Fibroblast of skin of left quadriceps (primary cell): Measurements from ENCODE around the gene RAB3IL1.
A peak's percentile ranks its signal among the peaks of the same experiment; 100 is the strongest.

ENCODE experiments used
- DNase-seq, 2 experiments: peaks; one replicate each; pipeline ENCODE4 v3.0.0-alpha.2; 2013; ENCODE audit warnings: low read depth in 2 of 2

RAB3IL1 gene

DNA sequence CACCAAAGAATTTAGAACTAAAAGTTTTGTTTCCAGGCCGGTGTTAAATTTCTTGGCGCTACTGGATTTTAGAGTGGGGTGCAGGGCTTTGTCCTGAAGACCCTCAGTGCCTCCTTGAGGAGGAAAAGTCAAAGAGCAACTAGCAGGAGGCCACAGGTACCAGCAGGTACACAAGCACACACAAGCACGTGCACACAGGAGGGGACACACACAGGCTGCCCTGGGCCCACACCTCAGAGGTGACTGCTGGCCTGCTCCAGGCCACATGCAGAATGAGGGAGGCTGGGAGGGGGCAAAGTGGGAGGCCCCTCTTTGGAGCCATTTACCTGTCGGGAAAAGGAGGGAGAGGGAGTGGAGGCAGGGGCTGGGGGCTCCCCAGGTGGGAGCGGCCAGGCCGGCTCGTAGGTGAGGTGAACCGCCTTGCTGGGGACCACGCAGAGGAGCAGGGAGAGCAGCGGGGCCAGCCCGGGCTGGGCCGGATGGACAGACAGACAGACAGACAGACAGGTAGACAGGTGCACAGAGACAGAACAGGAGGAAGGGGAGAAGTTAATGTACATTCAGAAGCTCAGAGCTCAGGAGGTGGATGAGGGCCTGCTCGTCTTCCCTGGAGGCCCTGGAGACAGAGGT is 12.2 kb downstream of the RAB3IL1 start:
- DNase-seq = no peak

DNA sequence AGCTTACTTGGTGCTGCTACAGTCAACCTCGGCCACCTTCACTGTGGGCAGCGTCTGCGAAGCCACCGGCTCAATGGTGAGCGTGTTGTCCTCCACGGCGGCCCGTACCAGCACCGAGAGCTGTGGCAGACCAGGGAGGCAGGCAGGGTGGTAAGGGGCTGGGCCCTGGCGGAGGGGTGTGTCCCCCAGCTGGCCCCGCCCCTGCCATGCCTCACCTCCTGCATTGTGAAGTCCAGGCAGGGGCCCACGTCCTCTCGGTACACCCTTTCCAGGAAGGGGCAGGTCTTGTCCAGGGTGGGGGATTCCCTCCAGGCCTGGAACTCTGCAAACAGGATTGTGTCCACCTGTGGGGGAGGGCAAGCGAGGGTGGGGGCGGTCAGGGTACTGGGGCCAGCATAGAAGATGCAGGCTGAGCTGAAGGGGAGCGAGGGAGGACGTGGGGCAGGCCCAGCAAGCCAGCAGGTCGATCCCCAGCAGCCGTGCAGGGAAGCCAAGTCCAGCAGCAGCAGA is 12.8 kb downstream of the RAB3IL1 start:
- no peak for DNase-seq

DNA sequence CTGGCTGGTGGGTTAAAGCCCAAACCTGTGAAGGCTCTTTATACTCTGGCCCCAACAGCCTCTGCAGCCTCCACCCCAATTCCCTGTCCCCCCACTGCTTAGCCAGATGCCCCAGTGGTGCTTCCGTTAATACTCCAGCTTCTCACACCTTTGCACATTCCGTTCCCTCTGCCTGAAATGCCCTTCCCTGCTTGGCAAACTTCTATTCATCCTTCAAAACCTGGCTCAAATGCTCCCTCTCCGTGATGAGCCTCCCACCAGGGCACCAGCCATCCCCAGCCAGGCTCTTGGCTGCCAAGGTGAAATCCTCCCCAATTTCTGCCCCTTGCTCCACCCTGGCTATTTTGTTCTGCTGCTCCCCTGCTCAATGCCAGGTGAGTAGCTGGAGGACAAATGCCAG is 13.5 kb downstream of the RAB3IL1 start:
- no peak for DNase-seq

DNA sequence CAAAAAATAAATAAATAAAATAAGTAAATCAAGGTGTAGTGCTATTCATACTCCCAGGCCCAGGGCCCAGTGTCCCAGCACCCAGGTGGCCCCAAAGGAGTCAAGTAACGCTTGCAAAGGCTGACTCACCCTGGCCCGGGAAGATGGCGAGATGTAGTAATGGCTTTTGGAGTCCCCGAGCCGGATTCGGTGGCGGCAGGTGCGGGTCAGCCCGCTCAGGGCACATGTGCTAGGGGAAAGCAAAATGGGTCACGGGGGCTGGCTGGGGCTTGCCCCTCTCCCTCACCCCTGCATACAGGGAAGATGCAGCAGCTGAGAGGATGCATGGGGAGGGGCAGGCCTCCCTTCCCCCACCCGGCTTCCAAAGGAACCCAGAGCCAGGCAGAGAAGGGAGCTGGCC is 15.1 kb downstream of the RAB3IL1 start:
- no peak for DNase-seq

DNA sequence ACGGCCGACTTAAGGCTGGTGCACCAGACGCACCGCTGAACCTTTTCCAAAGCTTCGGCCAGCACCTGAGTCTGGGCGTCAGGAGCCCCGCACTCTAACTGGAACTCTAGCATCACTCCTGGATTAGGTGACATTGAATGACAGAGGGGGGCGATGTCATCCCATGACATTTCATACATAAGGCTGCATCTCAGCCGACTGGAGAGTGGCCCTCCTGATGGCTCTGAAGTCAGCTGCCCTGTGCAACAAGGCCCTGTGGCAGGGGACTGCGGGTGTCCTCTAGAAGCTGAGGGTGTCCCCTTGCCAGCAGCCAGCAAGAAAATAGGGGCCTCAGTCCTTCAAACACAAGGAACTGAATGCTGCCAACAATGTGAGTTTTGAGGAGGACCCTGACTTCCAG is 16.0 kb downstream of the RAB3IL1 start:
- DNase-seq = no peak

DNA sequence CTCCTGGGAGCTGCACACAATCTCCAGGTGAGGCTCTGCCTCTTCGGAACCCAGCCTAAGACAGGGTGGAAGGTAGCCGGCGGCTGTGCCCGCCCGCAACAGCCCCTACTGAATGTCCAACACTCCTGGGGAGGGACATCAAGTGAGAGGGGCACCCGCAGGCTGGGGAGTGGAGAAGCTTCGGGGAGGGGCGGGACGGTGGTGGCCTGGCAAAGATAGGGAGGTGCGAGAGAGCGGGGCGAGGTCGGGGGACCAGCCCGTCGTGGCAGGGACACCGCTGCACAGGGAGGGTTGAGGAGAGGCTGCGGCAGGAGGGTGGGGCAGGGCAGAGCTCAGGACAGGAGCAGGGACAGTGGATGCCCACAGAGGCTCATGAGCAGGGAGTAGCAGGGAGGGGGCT is 17.1 kb downstream of the RAB3IL1 start:
- DNase-seq = no peak

DNA sequence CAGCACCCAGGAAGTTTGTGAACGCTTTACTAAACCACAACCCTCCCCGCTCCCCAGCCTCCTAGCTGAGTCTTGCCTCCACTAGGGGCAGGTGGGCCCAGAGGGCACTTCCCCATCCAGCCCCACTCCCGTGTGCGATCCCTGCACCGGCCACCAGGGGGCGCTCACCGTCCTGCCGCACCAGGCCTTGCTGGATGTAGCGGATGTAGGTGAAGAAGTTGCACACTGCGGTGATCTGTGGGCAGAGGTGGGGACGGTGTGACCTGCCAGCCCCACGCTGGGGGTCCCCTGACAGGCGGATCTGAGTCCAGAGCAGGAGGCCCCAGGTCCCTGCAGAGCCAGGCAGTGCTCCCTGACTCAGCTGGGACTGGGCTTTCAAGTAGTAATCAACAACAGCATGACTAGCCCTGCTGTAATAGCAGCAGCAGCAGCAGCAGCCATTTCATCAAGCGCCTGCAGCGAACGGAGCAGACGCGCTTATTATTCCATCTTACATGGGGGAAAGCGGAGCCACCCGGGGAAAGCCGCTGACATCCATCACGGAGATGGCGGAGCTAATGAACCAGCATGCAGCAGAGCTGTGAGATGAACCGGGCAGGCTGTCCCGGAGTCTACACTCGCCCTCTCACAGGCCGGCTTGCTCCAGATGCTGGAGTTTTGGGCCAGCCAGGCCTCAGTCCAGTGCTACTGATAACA is 18.1 kb downstream of the RAB3IL1 start:
- DNase-seq = peak in 1 of 2 experiments; percentile 29

DNA sequence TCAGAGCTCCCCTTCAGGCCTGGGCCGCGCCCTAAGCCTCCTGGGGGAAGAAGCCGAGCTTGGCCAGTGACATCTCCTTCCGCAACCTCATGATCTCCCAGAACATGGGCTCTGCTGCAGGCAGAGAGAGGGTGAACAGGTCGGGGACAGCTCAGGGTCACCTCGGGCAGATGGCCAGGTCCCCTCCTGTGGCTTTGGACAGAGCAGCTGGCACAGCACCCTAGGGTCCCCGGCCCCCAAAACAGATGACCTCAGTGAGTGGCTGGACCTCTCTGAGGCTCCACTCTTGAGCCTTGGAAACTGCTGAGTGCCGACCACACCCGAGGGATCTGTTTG is 19.2 kb downstream of the RAB3IL1 start:
- no peak for DNase-seq

DNA sequence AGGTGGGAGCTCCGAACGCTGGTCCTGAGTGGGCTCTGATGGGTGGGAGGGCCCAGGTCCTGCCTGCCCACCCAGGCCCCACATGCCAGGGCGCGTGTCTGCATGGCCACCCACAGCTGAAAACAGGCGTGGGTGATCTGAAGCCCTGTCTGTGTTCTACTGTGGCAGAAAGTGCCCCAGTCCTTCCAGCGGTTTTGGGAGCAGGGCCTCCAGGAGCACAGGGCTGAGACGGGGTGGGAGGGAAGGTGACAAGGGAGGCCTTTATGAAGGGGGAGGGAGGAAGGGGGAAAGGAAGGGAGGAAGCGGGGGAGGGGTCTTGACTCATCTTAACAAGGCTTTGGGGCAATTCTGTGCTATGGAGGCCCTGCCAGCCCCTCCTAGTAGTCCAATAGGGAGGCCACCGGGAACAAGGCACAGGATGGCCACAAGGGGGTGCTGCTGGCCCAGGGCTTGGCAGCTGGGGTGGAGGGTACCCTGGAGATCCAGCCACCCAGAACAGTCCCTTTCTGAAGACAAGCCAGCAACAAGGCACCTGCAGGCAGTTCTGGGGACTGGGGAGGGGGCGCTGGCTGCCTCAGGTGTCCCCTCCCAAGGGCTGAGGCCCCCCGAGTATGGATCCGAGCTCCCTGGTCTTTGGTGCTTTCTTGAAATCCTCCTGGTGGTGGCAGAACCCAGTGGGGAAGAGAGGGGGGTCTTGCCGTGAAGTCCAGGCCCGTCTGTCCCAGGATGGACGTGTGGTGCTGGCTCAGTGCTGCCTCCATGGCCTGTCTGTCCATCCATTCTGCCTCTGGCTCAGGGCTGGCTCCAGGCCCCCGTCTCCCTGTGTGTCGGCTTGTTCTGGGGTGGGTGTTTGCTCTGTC is 19.7 kb downstream of the RAB3IL1 start:
- peak in 1 of 2 experiments; percentile 28 for DNase-seq

DNA sequence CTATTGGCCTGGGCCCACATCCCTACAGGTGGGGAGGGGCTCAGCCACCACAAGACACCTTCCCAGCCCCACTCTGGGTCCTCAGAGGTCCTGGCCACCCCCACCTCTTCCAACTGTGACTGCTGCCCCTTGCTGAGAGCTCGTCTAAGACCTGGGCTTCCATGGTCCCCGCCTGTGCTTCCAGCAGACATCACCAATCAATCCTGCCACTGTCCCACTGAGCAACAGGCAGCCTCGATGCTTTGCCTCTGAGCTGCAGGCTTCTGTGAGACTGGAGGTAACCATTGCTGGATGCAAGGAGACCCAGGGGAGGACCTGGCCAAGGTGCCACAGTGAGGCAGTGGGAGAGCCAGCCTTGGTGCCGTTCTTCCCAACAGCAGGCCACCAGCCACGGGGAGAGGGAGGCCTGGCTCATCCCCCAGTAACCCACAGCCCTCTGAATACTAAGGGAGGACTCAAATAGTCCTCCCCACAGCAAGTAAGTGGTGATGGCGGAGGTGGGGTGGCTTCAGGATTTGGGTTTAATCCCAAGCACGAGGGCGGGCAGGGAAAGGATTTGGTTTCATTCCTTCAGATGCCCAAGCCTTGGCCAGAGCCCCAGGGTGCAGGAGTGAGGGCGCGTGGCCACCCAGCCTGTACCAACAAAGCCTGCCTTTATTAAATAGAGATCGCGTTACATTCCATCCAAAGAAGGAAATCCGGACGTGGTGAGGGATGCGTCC is 20.5 kb downstream of the RAB3IL1 start:
- no peak for DNase-seq

DNA sequence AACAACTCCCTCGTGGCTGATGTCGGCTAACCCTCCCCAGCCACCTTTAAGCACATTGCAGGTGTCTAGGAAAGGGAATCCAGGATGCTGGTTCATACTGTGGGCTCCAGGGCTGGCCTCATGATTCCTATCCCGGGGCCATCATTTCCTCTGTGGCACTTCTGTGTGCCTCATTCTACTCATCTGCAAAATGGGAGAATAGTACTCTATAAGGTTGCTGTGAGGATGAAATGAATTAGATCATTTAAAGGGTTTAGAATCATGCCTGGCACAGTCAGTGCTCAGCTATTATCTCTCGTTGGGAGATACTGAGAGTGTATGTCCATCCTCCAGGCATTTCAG is 21.7 kb downstream of the RAB3IL1 start:
- DNase-seq = no peak

DNA sequence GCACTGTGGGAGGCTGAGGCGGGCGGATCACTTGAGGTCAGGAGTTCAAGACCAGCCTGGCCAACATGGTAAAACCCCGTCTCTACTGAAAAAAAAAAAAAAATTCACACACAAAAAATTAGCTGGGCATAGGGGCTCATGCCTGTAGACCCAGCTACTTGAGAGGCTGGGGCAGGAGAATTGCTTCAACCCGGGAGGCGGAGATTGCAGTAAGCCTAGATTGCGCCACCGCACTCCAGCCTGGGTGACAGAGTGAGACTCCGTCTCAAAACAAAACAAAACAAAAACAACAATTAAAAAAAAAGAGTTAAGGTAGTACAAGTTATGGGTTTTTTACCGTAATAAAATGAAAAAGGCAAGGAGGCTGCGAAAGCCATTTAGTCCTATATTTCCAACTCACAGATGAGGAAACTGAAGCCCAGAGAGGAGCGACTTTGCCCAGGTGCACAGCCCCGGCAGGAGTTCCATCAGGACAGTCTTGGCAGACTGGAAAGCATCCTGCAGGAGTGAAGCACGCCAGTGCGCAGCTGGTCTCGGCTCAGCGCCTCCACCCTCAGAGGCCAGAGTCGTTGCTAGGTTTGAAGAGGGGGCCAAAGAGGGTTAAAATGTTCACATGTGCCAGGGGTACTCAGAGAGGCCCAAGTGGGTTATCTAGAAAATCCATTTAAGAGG is 22.2 kb downstream of the RAB3IL1 start:
- no peak for DNase-seq

DNA sequence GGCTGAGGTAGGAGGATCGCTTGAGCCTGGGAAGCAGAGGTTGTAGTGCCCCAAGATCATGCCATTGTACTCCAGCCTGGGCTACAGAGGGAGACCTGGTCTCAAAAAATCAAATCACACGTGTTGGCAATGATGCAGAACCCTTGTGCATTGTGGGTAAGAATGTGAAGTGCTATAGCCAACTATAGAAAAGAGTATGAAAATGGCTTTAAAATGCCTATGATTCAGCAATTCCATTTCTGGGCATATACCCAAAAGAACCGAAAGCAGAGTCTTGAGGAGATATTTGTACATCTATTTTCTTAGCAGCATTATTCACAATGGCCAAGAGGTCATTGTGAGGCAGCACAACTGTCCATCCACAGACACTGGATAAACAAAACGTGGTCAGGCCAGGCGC is 23.4 kb downstream of the RAB3IL1 start:
- DNase-seq = peak; percentile 71 to 77

DNA sequence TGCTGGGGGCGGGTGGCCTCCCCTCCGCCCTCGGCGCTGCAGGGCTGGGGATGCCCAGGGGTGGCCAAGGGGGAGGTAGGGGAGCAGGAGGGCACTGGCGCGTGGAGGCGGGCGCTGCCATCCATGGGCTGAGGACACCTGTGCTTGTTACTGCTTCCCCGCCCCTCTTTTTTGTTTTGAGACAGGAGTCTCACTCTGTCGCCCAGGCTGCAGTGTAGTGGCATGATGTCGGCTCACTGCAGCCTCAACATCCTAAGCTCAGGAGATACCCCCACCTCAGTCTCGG is 25.3 kb downstream of the RAB3IL1 start:
- no peak for DNase-seq

DNA sequence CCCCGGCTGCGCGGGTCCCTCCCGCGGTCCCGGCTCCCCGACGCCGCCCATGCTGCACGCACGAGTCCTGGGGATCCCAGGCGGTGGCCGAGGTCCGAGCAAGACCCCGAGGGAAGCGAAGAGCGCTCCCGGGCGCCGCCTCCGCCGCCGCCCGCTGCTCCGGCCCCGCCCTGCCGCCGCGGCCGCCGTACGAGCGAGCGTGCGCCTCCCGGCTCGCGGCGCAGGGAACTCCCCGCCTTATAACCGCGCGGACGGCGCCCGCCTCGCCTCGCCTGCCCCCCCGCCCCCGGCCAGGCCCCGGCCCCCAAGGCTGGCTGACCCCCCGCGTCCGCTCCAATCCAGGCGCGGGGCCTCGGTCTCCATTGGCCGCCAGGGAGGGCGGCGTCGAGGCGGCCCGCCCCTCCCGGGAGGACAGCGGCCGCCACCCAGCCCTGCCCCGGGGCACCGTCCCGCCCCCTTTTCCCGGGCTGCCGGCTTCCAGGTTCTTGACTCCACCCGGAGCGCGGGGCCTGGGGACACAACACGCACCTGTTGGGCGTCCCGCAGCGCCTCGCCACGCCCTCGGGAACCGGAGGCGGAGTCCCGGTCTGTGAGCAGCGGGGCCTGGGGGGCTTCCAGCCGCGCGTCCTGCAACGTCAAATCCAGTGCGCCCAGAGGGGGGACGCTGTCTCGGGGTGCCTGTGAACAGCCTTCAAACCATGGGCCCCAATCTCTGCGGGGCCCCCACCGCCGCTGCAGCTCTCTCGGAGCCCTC is 25.9 kb downstream of the RAB3IL1 start, which contains the start of gene FADS3:
TSS of gene FADS3 (minus strand) at position 215 of the 754 bp plus-strand sequence. CDS start at position 51, 164 bp downstream.
- DNase-seq = peak; percentile 24 to 38

DNA sequence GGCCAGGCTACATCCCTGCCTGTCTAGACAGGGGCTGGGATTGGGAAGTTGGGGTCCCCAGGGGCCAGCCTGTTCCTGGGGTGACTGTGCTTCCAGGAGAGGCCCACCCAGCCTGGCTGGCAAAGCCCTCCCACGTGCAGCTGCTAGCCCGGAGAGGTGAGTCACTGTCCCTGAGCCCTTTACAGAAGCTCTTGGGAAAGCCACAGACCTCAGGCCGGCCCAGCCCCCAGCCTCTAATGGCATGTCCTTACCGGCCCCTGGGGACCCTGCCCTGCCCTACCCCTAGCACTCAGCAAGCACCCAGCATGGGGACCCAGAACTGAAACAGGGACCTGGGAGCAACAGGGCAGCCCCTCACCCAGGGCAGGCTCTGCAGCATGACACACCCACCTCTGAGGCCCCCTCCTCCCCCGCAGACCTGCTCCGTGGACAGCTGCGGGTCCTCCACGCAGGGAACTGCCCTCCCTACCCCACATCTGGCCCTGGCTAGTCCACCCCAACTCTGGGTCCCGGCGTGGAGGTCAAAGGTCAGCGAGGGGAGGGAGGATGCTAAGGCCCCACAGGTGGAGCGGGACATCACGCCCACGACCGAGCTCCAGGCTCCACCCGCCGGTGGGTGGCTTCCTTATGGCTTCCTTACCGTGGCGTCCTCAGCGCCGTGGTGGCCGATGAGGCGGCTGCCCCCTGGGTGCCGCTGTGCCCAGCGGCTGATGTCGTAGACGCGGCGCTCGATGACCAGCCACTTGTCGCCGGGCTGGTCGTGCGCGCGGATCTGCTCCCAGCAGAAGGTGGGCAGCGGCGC is 26.6 kb downstream of the RAB3IL1 start:
- DNase-seq = peak in 1 of 2 experiments; percentile 8

DNA sequence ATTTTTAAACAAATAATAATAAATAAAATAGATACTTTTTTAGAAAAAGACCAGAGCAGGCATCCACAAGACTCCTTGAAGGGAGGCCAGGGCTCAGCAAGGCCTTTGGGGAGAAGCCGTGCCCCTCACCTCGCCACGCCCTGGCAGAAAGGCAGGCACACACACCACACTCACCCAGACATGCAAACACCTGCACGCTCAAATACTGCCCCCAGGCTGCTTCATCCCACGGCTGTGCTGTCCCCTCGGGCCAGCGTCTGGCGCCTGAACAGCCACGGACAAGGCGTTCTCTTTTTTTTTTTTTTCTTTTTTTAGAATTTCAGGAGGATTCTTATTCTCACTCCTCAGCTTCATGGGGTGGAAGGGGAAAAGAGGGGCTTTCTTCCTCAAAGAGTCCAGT is 27.5 kb downstream of the RAB3IL1 start:
- no peak for DNase-seq

DNA sequence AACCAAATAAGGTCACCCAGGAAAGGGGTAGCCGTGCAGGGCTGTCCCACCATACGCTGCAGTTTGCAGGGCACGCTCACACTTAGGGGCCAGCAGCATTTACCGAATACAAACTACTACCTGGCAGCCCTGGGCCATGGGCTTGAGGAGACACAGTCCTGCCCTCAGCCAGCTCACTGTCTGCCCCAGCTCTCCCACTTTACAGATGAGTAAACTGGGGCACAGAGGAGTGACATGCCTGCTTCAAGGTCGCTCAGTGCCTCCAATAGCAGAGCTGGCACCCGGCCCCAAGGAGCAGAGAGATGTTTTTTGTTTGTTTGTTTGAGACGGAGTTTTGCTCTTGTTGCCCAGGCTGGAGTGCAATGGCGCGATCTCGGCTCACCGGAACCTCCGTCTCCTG is 28.8 kb downstream of the RAB3IL1 start:
- no peak for DNase-seq

DNA sequence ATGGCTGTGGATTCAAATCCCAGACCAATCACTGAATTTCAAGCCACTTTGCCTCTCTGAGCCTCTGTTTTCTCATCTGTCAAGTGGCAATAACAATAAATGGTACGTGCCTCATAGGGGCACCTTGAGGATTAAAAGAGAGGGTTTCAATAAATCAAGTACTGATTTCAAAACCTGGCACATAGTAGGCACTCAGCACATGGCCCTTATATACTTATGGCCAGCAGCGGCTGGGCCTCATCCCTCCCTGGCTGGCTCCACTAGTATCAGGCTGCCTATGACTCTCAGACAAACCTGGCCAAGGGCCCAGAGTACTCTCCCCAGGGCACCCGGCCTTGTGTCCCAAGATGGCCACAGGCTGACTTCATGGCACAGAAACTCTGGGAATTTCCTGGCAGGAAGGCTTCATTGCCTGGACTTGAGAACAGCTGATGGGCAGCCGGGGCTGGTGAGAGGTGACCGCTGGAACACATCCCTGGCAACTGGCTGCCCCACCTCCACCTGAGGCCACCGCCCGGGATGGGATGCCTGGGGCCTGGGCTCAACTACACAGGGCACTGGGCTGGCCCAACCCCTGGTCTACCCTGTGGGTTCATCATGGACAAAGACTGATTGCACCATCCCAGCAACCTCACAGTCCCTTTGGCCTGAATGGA is 29.4 kb downstream of the RAB3IL1 start:
- DNase-seq = peak; percentile 20 to 29

DNA sequence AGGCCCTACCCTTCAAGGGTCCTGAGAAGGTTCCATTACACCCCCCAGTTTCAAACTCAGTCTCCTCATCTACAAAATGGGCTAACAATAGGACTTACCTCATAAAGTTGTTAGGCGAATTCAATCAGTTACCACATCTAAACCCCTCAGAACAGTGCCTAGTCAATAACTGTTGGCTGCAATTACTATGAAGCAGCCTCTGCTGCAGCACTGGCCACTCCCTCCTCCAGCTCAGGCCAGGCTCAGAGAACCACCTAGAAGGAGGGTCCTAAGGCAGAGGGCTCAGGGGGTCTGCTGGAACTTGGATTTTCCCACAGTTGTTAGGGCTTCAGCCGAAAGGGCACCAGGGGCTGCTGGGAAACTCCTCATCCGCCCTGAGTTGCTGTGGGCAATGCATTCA is 30.7 kb downstream of the RAB3IL1 start:
- no peak for DNase-seq
